GM10847 (cell line): ENCODE measurements around the gene FGF22.

ENCODE experiments used
- POLR2A ChIP-seq: IDR thresholded peaks from 2 replicates; pipeline ENCODE4 v1.6.1; 2011; ENCODE audit not compliant: insufficient read length; ENCODE audit errors: extremely low read depth

The FGF22 gene

DNA sequence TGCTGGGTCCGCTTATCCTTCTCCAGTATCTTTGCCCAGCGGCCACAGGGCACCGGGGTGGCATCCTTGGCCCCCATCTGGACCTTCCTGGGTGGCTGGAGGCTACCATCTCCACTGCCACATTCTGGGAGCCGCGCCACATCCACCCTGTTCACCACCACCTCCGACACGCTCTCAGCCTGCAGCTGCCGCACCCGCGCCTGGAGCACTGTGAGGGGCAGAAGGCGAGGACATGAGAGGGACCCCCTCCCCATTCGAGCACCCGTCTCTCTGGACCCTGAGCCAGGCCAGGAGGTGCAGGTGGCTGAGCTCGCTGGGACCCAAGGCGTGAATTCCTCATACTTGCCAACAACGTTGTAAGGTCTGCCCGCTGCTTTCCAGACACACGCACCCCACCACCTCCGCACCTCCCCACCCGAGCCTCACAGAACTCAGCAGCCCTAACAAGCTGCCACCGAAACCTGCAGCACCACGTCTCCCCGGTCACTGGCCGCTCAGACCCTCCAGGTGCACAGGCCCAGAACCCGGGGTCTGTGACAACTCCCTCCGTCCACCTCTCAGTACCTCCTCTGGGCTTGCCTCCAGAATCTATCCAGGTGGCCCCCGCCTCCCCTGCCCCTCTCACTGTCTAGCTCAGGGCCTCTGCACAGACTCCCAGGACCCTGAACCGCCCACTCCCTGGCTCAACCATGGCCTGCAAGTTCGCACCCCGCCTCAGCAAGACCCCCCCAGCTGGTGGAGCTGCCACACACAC, 9.5 kb upstream of the FGF22 start:
- no peak for TF ChIP-seq POLR2A

- TF ChIP-seq POLR2A: no peak
Observed at GRCh38 chr19:632579-633067, 7.1 kb upstream of the FGF22 start.

- peak; percentile 54 for TF ChIP-seq POLR2A
Observed at GRCh38 chr19:633068-633785, 6.5 kb upstream of the FGF22 start, which contains the start of gene POLRMT. Gene POLRMT (minus strand): TSS chr19:633537. CDS start chr19:633512, 25 bp downstream.

DNA sequence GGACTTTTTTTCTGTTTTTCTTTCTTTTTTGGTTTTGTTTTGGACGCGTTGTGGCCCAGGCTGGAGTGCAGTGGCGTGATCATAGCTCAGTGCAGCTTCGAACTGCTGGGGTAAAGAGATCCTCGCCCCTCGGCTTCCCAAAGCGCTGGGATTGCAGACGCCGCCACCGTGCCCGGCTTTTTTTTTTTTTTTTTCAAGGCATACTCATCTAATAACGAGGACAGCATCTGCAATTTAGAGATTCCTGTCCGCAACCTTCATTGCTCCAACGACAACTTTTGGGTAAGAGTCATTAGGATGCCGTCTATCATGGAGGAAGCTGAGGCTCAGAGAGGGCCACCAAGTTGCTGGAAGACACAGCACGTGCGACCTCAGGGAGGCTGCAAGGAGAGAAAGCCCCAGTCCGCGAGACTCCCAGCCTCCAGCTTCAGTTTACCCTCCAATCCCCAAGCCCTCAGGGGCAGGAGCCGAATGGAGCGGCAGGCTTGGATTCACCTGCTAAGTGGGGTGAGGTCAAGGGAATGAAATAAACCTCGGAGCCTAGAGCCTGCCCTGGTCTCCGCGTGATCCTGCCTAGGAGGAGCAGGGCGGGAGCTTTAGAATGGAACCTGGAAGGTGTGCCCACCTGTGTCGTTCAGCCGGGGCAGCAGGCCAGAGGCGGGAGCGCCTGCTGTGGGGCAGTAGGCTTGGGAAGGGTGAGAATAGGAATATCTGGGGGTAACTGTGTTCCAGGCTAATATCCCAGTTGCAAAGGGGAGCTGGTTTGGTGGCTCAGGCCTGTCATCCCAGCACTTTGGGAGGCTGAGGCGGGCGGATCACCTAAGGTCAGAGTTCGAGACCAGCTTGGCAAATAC, 5.7 kb upstream of the FGF22 start:
- TF ChIP-seq POLR2A: no peak

- TF ChIP-seq POLR2A: no peak
Observed at GRCh38 chr19:634975-635652, 4.6 kb upstream of the FGF22 start.

DNA sequence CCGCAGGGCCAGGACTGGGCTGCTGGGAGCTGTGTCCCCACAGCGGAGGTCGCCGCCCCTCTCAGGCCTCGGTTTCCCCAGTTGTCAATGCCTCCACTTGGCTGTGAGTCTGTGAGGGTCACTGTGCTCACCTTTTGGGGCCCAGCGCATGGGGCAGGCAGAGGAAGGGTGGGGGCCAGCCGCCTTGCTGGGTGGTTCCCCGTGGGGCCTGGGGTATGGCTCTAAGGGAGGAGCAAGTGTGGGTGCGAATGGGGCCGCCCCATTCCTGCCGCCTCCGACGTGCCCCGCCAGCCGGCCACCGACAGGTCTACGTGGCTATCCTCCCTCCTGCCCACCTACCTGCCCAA, 800 bp upstream of the FGF22 start:
- no peak for TF ChIP-seq POLR2A

DNA sequence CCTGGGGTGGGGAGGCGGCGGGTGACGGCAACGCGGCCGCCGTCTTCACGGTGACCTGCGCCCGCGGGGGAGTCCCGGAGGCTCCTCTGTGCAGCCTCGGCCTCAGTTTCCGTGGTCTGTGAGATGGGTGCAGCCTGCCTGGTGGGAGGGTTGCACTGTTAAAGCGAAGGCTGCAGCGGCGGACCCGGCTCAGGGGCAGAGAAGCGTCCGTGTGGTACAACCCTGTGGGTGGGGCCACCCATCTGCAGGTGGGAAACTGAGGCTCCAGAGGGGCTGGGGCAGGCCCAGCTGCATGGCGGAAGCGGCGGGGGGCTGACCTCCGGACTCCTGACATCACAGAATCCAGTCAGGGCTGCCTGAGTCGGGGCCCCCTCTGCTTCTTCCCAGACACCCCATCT, 481 bp downstream of the FGF22 start:
- no peak for TF ChIP-seq POLR2A

- no peak for TF ChIP-seq POLR2A
Observed at GRCh38 chr19:640606-641189, 1.0 kb downstream of the FGF22 start.

DNA sequence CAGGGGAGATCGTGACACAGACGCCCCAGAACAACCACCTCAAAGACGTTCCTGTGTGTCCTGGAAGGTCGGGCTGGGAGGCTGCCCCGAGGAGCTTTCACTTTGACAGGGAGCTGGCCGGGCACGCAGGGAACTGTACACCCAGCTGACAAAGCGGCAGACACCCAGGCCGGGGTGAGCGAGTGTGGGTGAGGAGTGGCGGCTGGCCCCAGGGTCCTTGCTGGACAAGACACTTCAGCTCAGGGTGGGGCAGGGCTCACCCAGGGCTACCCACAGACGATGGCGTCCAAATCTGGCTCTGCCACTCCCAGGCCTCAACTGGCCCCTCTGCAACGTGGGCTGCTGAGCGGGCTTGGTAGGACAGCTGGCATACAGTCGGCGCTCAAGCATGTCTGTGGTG, 2.0 kb downstream of the FGF22 start:
- TF ChIP-seq POLR2A: no peak

- no peak for TF ChIP-seq POLR2A
Observed at GRCh38 chr19:642767-643727, 3.4 kb downstream of the FGF22 start.

- no peak for TF ChIP-seq POLR2A
Observed at GRCh38 chr19:643736-644135, 4.1 kb downstream of the FGF22 start.

GRCh38 chr19:644363-644762, 4.7 kb downstream of the FGF22 start:
- TF ChIP-seq POLR2A: no peak

GRCh38 chr19:644789-645188, 5.1 kb downstream of the FGF22 start:
- no peak for TF ChIP-seq POLR2A
